Activated CD4-positive, alpha-beta T cell treated with anti-CD3 and anti-CD28 coated beads, Interleukin-2, amount 50 U/mL, for 1 hour (primary cell): ENCODE measurements around the gene CNOT6L.

ENCODE experiments used
- DNase-seq: peaks from one replicate; pipeline ENCODE4 v3.0.0-alpha.2; 2020

Gene CNOT6L

DNA sequence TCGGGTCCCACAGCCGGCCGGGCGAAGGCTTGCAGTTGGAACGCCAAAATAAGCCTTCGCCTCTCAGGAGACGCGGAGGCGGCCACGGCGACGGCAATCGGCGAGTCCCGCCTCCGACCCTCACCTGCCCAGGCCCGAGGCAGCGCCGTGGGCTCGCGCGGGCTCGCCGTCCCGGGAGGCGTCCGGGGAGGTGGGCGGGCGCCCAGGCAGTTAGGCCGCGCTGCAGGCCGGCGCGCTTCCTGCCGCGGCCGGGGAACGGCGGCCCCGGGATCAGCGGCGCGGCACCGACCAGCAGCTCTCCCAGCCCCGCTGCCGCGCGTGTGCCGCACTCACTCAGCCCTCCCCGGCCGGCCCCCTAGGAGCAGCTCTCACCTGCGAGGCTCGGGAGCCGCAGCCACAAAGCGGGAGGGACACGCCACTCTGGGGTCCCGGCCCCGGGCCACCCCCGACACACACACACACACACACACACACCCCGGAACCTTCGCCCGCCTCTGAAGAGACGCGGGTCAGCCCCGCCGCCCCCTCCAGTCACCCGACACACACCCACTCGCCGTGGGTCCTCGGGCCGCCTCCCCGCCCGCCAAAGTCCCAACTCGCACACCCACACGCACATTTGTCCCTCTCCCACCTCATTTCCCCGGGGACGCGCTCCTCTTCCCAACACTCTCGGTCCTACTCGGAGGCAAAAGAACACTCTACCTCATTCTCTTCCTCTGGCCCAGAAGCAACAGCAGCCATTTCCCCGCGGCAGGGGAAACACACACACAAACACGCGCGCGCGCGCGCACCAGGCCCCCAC is at the start of gene CNOT6L:
Gene CNOT6L, minus strand, starts transcription at position 767 of the 802 bp plus-strand sequence. Its CDS starts 60 bp downstream, at position 707.
- DNase-seq, result peak; percentile 87

DNA sequence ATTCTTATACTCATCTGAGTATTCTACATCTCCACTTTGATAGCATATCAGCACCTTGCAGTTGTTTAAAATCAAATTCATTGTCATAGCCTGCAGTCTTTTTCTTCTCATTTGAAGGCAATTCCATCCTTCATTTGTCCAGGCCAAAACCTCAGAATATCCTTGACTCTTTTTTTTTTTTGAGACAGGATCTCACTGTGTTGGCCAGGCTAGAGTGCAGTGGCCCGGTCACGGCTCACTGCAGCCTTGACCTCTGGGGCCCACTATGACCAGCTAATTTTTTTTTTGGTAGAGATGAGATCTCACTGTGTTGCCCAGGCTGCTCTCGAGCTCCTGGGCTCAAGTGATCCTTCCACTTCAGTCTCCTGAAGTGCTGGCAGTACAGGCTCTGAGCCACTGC is 46.1 kb upstream of the CNOT6L start:
- no peak for DNase-seq

DNA sequence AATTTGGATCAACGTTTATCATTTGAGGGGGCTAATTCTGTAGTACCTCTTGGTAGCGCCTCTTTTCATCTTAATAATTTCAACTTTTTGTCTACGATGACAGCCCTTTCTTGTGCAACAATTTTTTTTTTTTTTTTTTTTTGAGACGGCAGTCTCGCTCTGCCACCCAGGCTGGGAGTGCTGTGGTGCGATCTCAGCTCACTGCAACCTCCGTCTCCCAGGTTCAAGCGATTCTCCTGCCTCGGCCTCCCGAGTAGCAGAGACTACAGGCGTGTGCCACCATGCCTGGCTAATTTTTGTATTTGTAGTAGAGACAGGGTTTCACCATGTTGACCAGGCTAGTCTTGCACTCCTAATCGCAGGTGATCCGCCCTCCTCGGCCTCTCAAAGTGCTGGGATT is 44.2 kb upstream of the CNOT6L start:
- peak; percentile 4 for DNase-seq

DNA sequence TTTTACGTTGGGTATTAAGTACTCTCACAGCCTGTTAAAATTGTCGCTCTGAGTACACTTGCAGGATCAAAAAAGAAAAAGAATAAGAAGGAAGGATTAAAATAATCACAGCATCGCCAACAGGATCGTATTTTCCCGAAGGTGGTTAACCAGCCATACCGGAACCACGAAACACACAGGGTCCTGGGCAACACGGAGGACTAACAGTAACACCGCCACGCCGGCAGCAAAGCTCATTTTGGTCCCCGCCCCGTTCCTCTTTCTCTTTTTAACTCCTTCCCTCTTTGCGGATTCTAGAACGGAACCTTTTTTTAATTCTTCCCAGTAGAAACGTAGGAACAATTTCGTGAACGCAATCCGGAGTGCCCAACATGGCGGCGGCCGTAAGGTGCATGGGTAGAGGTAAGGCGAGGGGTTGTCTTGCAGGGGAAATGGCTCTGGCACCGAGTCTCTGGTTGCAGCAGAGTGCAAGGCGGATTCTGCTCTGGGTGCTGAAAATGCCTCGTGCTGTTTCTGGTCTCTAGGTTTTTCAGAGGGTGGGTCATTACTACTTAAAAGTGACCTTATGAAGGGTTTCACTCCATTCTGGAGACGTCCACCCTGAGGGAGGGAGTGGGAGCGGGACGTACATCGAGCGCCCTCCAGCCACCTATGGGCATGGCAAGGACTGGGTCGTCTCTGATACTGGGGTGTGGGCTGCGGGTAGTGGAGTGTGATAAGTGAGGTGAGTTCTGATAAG is 43.5 kb upstream of the CNOT6L start, which contains the start of gene MRPL1:
Gene MRPL1, plus strand, starts transcription at position 353 of the 739 bp plus-strand sequence. Its CDS starts 19 bp downstream, at position 372.
- DNase-seq, result peak; percentile 87

DNA sequence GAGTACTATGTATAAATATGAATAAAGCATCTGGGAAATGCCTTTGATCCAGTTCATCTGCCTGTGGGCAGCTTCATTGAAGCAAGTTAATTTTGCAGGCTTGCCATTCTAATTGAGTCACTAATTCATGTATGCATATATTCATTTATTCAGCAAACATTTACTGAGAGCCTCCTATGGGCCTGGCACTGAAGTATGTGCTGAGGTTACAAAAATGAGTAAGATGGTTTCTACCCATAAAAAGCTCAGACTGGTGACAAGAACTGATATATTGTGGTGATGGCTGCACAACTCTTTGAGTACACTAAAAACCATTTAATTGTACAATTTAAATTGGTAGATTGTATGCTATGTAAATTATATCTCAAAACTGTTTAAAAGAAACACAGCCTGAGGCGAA is 42.3 kb upstream of the CNOT6L start:
- DNase-seq, result no peak

DNA sequence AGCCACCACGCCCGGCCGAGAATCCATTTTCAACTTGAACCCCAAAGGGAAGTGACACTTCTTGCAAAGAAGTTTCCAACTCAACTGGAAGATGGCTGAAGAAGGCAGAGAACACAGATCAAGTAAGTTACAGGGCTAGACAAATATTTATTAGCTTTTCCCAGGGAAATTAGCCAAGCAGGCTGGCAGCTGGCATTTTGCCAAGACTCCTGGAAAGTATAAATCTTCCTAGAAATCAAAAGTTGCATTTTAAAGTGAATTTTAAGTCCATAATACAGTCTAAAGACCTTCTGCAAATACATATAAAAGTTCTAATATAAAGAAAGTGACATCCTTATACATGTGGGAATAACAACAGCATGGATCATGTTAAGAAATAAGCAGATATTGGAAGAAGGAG is 40.1 kb upstream of the CNOT6L start:
- no peak for DNase-seq

DNA sequence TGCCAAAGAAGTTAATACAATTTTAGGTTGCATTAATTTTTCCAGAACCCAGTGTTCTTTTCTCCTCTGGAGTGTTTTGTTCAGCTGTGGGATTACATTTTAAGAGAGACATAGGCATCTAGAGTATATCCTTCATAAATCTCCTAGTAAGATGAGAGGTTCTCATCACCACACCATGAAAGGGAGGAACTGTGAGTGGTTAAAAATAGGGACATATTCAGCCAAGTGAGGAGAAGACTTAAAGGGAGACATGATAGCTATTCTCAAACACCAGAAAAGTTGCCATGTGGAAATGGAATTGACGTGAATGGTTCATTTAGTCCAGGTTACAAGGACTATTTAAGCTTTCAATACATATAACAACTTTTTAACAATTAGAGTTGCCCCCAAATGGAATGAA is 37.0 kb upstream of the CNOT6L start:
- DNase-seq, result no peak

DNA sequence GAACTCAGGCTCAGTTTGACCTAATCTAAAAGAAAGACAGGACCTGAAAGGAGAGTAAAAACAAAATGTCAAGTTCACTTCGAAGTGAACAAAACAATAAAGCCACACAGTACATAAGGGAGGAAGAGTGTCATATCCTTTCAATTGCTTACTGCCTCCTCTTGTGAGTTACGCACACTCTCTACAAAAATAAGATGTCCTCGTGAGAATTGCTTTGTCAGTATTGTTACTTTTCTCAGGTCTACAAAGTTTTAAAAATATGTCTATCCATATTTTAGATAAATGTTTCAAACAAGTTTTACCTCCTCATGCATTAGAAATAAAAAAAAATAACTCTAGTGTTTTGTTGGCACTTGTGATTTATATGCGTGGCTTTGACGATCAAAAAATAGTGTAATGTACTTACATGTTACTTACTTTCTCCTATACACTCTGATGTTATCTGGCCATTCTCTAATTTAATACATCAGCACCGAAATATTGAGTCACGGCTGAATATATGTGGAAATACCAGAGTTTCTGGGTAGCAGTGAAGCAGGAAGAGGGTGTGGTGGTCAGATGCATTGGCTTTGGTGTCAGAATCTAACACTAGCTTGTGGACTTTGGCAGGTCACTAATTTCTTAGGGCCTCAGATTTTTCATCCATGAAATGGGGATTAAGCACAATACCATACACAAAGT is 35.4 kb upstream of the CNOT6L start:
- DNase-seq, result no peak

DNA sequence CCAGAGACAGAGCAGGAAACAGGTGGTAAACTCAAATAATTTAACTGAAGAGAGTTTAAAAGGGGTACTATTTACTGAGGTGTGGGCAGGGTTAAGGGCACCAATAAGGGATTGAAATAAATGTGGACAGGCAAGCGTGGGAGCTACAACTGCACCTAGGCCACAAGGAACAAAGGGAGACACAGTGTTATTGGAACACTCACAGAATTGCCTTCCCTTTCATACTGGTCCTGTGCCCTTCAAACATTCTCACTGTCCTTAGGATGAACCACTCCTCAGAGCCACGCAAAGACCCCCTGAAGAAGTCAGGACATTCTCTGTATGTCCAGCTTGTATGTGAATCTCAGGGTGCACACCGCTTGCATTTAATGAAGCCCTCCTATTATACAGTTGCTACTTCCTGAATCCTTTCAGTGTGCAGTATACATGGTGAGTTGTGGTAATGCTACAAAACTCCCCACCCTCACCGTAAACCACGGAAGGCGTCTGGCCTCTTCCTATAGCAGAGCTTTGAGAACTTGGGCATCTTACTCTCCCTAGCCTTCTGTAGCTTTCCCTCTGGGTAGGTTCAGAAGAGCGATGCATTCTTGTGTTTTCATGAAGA is 33.8 kb upstream of the CNOT6L start:
- DNase-seq, result peak; percentile 52

DNA sequence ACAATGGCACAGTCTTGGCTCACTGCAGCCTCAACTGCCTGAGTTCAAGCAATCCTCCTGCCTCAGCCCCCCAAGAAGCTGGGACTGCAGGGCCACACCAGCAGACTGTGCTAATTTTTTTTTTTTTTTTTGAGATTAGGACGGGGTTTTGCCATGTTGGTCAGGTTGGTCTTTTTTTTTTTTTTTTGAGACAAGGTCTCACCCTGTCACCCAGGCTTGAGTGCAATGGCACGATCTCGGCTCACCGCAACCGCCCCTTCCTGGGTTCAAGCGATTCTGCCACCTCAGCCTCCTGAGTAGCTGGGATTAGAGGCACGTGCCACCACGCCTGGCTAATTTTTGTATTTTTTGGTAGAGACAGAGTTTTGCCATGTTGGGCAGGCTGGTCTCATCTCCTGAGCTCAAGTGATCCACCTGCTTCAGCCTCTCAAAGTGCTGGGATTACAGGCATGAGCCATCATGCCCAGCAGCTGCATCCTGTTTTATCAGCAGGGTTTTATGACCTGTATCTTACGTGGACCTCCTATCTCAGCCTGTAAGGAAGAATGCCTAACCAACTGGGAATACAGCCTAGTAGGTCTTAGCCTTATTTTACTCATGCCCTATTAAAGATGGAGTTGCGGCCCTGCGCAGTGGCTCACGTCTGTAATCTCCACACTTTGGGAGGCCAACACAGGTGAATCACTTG is 30.3 kb upstream of the CNOT6L start:
- no peak for DNase-seq

DNA sequence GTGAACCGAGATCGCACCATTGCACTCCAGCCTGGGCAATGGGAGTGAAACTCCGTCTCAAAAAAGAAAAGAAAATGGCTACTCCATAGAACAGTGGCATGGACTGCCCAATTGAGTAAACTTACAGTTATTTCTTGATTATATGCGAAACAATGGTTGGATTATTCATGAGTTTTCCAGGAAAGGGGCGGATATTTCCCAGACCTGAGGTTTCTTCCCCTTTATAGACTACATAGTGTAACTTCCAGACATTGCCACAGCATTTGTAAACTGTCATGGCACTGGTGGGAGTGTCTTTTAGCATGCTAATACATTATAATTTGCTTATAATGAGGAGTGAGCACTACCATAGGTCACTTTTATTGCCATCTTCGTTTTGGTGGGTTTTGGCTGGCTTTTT is 29.3 kb upstream of the CNOT6L start:
- DNase-seq, result no peak

DNA sequence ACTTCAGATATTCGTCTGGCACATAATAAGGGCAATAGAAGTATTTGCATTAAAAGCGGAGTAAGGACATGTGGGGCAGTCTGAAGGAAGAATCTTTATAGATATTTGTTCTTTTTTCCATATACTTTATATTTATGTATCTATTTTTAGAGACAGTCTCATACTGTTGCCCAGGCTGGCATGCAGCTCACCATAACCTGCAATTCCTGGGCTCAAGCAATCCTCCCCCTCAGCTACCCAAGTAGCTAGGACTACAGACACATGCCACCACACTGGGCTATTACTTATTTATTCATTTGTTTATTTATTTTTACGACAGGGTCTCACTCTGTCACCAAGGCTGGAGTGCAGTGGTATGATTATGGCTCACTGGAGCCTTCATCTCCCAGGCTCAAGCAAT is 26.8 kb upstream of the CNOT6L start:
- no peak for DNase-seq

DNA sequence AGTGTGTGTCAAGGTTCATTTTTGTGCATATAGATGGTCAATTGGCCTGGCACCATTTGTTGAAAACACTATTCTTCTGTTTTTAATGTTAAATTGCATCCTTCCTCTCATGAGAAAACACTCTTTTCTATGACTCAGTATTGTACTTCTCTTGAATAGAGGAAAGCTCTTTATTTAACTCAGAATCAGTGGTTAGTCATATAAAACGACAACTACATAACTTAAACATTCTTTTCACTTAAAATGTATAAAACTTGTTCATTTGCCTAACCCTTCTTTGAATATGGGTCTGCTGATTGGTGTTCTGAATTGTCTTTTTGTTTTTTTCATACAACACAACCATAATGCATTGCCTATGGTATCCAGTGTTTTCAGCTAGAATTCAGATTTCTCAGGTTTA is 26.2 kb upstream of the CNOT6L start:
- DNase-seq, result no peak

DNA sequence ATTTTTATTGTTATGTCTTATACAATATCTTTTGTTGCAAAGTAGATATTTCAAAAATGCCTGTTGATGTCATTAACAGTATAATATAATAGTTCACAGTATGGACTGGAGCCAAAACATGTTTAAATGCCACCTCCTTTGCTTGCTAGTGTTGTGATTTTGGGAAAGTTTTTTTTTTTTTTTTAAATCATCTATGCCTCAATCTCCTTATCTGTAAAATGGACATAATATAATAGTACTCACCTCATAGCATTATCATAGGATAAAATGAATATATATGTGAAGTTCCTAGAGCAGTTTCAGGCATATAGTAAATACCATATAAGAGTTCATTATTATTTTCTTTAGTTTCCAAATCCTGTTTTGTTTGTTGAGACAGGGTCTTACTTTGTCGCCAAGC is 25.2 kb upstream of the CNOT6L start:
- no peak for DNase-seq

DNA sequence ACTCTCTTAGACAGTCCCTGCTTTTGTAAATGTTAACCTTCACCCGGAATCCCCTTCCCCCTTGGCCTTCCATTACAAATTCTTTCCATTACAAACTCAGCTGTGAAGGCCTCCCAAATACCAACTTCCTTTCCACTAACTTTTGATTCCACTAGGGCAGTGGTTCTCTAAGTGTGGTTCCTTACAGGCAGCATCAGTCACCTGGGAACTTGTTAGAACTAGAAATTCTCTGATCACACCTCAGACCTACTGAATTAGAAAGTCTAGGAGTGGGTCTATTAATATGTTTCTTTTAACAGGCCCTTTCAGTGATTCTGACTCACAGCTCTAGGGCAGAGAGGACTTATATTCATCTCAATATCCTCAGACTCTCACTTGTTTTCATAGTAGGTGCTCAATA is 24.5 kb upstream of the CNOT6L start:
- no peak for DNase-seq

DNA sequence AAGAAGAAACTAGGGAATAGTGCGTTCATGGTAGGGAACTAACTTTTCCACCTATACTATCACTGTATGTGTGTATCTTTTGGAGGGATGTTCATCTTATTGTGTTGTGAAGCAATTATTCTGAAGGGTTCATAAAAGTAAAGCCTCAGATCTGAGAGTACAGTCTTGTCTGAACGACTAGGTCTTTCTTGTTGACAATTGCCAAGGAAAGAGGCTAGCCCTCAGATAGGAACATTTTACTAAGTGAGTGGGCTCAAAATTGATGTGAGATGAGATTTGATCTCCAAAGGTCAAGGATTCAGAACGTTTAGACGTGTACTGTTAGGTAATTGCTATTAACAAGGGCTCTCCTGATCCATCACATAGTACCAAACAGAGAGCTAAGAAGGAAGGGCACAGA is 15.2 kb upstream of the CNOT6L start:
- no peak for DNase-seq

DNA sequence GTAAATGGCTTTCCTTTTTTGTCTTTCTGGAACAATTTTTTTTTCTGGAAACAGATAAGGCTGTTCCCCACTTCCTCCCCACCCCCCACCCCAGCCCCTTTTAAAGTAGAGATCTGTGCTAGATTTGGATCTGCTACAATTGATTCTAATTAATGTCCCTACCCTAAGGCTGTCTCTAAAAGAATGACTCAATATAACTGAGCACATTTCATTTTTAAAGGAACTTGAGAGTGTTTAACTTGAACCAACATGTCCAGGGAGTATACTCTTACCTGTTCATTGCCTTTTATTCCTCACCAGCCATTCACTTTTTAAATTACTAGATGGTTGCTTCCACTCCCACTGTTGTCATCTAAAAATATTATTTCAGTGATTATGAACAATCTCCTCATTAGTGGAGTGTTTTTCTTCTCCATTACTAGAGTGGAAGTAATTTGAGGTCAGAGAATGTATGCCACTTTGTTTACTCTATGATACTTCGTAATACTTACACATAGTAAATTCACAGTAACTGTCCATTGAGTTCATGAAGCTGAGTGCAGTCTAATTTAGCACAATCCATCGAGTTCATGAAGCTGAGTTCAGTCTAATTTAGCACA is 14.1 kb upstream of the CNOT6L start:
- DNase-seq, result no peak

DNA sequence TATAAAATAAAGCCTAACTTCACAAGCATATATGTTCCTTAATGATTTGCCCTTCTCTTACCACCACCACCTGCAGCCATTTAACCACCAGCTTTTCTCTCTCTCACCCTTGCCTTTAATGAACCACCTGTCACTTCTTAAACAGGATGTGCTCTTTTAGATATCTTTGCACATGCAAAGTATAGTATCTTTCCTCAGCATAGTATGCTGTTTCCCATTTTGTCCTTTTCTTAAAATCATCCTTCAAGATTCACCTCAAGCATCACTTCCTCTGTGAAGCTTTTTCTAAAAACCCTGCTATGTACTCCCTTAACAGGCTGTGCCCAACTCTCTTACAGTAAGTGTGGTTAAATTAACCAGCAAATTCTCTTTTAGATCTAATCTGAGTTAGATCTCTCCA is 8.2 kb upstream of the CNOT6L start:
- DNase-seq, result no peak

DNA sequence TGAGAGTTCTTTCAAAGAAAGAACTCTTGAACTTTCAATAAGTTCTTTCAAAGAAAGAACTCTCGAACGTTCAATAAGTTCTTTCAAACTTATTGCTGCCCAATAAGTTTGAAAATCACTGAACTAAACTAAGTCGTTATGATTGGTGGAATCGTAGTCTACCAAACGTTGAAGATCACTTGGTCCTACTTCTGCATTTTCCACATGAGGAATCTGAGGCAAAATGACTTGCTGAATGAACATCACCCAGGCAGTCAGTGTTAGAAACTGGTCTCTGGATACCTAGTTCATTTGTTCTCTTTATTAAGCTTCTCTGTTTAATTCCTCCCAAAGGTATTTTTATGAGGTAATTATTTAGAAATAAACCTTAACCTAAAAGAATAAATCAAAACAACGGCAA is 7.1 kb upstream of the CNOT6L start:
- no peak for DNase-seq

DNA sequence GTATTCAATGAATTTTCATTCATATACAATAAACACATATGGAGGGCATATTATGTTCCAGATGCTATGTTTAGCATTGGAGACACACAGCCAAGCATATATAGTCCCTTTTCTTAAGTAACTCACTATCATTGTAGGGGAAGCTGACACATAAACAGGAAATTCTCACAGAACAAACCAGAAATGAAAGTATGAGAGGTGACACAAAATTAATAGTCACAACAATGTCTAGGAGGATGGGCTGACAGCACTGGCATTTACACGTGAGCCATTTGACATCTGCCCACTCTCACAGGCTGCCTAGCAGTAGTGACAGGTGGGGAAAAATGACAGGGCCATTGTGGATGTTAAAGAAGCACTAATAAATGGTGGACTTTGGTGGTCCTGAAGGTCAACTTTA is 2.6 kb upstream of the CNOT6L start:
- DNase-seq, result peak; percentile 40

DNA sequence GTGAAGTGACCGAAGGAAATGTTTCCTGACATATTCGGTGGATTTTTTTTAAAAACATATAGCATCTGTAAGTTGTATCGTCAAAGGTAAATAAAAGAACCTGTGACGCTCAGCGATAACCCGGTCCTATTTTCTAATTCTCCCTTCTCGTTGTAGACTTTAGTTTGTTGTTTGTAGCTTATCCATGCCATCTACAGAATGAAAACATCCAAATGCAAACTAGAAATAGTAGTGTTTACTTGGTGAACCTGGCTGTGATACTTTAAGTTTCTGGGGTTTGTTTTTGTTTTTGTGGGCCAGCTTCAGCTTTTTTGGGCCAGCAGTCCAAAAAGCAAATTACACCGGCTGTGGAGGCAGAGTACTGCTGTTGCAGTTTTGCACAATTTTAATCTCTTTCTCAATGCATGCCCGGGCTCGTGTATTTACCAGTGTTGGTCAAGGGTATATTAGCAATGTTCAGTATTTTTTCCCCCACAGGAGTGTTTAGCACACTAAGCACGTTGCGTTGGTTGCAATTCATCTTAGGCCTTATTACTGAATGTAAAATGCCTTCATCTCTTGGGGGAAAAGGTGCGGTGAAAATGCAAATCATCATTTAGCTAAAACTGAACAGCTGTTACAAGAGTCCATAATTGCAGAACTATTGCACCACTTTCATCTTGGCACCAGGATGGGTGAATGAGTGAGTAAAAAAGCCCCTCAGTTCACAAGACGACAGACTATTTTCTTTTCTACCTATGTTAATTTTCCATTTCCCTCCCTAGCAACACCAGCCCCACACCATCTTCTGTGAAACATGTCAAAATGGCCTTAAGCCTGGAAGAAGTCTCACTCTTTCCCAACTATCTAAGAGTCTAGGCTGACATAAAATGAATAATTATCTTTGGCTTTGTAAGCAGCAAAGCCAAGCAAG is 1.7 kb upstream of the CNOT6L start:
- DNase-seq, result no peak
